Karpas-422 (cell line): ENCODE data around the gene OR4D1. TPM values are rescaled to one million over a fixed set of nuclear protein-coding genes. Genes with fewer than 3 reads are reported as not detected.
A peak's percentile ranks its signal among the peaks of the same experiment; 100 is the strongest.

Source experiments
- DNase-seq: peaks from one replicate; pipeline ENCODE4 v3.0.0-alpha.2; 2015
- H2AFZ ChIP-seq: fragments of 200-600 bp; sonication (generic); 2 replicates; pipeline ENCODE4 v1.6.1; 2014; ENCODE audit warnings: antibody characterized with exemption, low read length, mixed read lengths
- H3K27ac ChIP-seq: fragments of 200-600 bp; sonication (generic); 2 replicates; pipeline ENCODE4 v1.5.1; 2014; ENCODE audit warnings: mild to moderate bottlenecking, low read length, moderate library complexity
- H3K27me3 ChIP-seq: fragments of 200-600 bp; sonication (generic); 2 replicates; pipeline ENCODE4 v1.6.1; 2014; ENCODE audit warnings: low read length, mixed read lengths
- H3K36me3 ChIP-seq: fragments of 200-600 bp; sonication (generic); 2 replicates; pipeline ENCODE4 v1.6.1; 2014; ENCODE audit warnings: low read length, mixed read lengths; ENCODE audit not compliant: insufficient read depth
- H3K4me1 ChIP-seq: fragments of 200-600 bp; sonication (generic); 2 replicates; pipeline ENCODE4 v1.6.1; 2014; ENCODE audit warnings: mild to moderate bottlenecking, low read length, mixed read lengths
- H3K4me2 ChIP-seq: fragments of 200-600 bp; sonication (generic); 2 replicates; pipeline ENCODE4 v1.6.1; 2014; ENCODE audit warnings: low read length, low read depth, mild to moderate bottlenecking; ENCODE audit not compliant: poor library complexity, severe bottlenecking
- H3K4me3 ChIP-seq: fragments of 200-600 bp; sonication (generic); 2 replicates; pipeline ENCODE4 v1.5.1; 2014; ENCODE audit warnings: mild to moderate bottlenecking, antibody characterized with exemption, low read length, mixed read lengths
- H3K79me2 ChIP-seq: fragments of 200-600 bp; sonication (generic); 2 replicates; pipeline ENCODE4 v1.6.1; 2014; ENCODE audit warnings: mild to moderate bottlenecking, low read length, mixed read lengths
- H3K9ac ChIP-seq: fragments of 200-600 bp; sonication (generic); 2 replicates; pipeline ENCODE4 v1.6.0; 2014; ENCODE audit warnings: low read length
- H3K9me2 ChIP-seq: fragments of 200-600 bp; sonication (generic), shearing (Covaris generic); replicated peaks from 2 replicates; pipeline ENCODE4 v1.6.0; 2014; ENCODE audit warnings: mild to moderate bottlenecking, low read length, moderate library complexity; ENCODE audit not compliant: insufficient read depth
- H3K9me3 ChIP-seq: fragments of 300-700, 200-600 bp; sonication (generic); 2 replicates; pipeline ENCODE4 v1.6.1; 2014; ENCODE audit warnings: low read length, mixed read lengths
- H4K20me1 ChIP-seq: fragments of 200-600 bp; sonication (generic); 2 replicates; pipeline ENCODE4 v1.6.1; 2014; ENCODE audit warnings: mild to moderate bottlenecking, antibody characterized with exemption, low read length, low read depth; ENCODE audit not compliant: insufficient read depth
- total RNA-seq: library from RNA; depleted of rRNA; stranded (reverse); fragments of >200 nt; shearing (Covaris generic); gene quantifications from 2 replicates; pipeline ENCODE4 v1.2.3, GENCODE V29; 2014; ENCODE audit warnings: low replicate concordance

The OR4D1 gene
- total RNA-seq, 1 experiment from 2014 or later, result not detected

DNA sequence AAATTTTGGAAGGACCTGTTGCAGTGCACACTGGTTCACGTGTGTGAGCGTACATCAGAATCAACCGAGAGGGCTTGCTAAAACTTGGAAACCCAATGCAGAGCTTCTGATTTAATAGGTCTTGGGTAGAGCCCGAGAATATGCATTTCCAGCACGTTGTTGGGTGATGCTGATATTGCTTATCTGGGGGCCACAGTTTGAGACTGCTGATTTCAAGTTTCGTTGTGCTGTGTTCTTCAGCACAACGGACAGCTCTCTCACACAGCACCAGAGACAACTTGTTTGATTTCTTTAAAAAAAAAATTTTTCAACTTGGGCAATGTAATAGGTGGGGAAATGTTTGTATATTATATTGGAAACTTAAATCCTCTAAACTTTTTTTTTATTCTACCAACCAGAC lies 28.0 kb downstream of the OR4D1 start:
- peak; percentile 45 for DNase-seq

DNA sequence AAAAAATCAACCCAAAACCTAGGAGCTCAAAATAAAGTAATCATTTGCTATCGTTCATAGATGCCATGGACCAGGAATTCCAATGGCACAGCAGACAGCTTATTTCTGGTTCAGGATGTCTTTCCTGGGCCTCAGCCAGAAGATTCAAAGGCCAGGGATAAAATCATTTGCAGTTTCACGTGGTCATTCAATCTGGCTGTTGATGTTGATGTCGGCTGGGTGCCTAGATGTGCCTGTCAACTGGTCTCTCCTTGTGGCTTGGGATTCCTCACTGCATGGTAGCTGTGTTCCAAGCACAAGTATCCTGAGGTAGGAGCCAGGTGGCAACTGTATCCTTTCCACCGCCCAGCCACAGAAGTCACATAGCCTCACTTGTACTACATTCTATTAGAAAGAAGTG lies 33.6 kb downstream of the OR4D1 start:
- Histone ChIP-seq H3K79me2 (no peaks in the 10 kb centered on the region), H3K9me3 (no peaks in the 10 kb centered on the region), H4K20me1 (no peaks in the 10 kb centered on the region), H3K36me3 (no peaks in the 10 kb centered on the region), H3K27me3 (no peaks in the 10 kb centered on the region), H3K9me2 (no peaks in the 10 kb centered on the region), H2AFZ (no peak overlapping the region), H3K27ac (no peak overlapping the region), H3K4me2 (no peak overlapping the region), H3K4me3 (no peak overlapping the region), H3K9ac (no peak overlapping the region), H3K4me1 (peaks cover 7% of the 10 kb centered on the region)
- DNase-seq, result no peak

More for the DNA sequence above, 28.0 kb downstream of the OR4D1 start:
- Histone ChIP-seq H3K9ac (no peak overlapping the region), H3K4me3 (no peak overlapping the region), H3K9me3 (no peaks in the 10 kb centered on the region), H3K36me3 (no peaks in the 10 kb centered on the region), H3K4me1 (peaks cover 4% of the 10 kb centered on the region), H3K9me2 (no peaks in the 10 kb centered on the region), H3K27me3 (no peaks in the 10 kb centered on the region), H2AFZ (no peak overlapping the region), H3K27ac (no peak overlapping the region), H4K20me1 (no peaks in the 10 kb centered on the region), H3K4me2 (no peak overlapping the region), H3K79me2 (no peaks in the 10 kb centered on the region)

DNA sequence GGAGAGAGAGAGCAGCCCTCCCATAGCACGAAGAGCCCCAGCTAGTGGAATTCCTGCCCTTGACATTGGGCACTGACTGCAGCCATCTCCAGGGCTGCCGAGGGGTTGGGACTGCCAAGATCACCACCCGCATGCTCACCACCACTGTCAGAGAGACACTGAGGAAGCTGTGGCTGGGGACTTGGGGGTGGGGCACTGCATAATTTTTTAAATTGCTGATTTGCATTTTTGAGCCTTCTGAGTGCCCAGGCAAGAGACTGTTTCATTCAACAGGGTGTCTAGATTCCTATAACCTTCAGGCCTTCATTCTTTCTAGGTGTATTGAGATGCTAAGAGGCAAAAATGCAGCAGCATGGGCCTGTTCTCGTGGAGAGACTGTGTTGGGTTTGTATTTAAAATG lies 35.3 kb downstream of the OR4D1 start:
- H3K4me2 ChIP-seq, result no peak overlapping the region
- no peaks in the 10 kb centered on the region for H3K36me3 ChIP-seq
- DNase-seq, result no peak
- H4K20me1 ChIP-seq, result no peaks in the 10 kb centered on the region
- no peak overlapping the region for H3K9ac ChIP-seq
- no peaks in the 10 kb centered on the region for H3K9me3 ChIP-seq
- no peaks in the 10 kb centered on the region for H3K27me3 ChIP-seq
- H3K27ac ChIP-seq, result no peak overlapping the region
- H3K4me3 ChIP-seq, result no peak overlapping the region
- H3K4me1 ChIP-seq, result peaks cover 7% of the 10 kb centered on the region
- H3K9me2 ChIP-seq, result no peaks in the 10 kb centered on the region
- H3K79me2 ChIP-seq, result no peaks in the 10 kb centered on the region
- H2AFZ ChIP-seq, result no peak overlapping the region

DNA sequence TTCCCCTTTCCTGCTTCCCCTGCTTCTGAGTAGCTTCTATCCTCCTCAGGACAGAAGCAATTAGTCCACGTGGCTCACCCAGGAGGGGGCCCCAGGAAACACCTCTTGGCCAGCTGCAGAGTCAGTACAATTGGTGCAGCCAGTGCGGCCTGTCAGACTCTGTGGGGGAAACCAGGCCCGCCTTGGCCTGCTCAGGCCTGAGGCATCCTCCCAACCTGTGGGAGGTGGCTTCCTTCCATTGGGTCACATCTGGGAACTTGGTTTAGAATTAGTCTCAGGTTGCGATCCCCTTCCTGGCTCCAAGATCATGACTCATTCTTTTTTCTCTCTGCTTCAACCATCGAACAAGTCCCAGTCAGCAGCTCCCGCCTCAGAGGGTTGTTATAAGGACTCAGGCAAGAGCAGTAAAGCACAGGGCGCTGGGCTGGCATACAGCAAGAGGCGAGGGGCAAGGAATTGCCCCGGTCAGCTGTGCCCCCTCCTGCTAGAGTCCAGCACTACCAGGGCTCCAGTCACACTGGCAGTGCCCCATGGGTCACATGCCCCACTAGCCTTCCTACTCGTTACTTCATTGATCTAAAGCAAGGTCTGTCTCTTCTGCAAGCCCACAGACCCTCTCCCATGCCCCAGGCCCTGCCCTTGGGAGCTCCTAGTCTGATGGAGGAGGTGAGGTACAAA lies 36.3 kb downstream of the OR4D1 start:
- Histone ChIP-seq H3K9ac (no peak overlapping the region), H3K4me1 (peaks cover 7% of the 10 kb centered on the region), H3K4me2 (no peak overlapping the region), H3K27me3 (no peaks in the 10 kb centered on the region), H3K27ac (no peak overlapping the region), H3K79me2 (no peaks in the 10 kb centered on the region), H3K9me3 (no peaks in the 10 kb centered on the region), H3K9me2 (no peaks in the 10 kb centered on the region), H3K36me3 (no peaks in the 10 kb centered on the region), H2AFZ (no peak overlapping the region), H3K4me3 (no peak overlapping the region), H4K20me1 (no peaks in the 10 kb centered on the region)
- DNase-seq, result no peak

DNA sequence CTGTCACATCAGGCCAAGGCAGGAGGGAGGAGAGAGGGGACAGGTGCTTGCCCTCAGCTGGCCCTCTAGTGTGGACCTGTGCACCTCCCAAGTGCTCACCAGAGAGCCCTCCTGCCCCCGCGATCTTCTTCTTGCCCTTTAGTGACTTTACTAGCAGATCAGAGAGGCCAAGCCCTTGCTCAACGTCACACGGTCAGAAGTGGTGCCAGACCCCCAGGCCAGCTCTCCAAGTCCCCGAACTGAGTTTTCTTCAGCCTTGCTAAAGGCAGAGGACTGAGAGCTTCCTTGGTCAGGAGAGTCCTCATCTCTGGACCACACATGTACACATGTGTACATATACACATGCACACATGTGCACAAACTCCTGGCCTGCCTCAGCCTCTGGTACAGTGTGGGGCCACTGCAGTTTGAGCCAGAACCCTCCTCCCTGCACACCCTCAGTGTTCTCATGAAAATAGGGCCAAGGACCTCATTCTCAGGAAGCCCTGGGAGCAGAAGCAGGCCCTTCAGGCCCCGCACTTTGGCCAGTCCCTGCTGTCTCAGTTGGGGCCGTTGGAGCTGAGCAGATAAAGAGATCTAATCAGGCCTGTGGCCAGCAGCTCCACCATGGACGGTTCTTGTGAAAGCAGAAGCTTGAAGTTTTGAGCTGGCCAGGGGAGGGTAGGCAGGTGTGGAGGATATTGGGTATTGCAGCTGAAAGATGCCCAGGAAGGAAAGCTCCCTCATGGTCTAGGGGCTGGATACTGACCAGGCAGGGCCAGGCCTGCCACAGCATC lies 37.0 kb downstream of the OR4D1 start:
- H3K27ac ChIP-seq, result no peak overlapping the region
- H3K36me3 ChIP-seq, result no peaks in the 10 kb centered on the region
- no peak overlapping the region for H3K4me2 ChIP-seq
- no peaks in the 10 kb centered on the region for H3K9me3 ChIP-seq
- H4K20me1 ChIP-seq, result no peaks in the 10 kb centered on the region
- no peaks in the 10 kb centered on the region for H3K27me3 ChIP-seq
- H3K79me2 ChIP-seq, result no peaks in the 10 kb centered on the region
- H3K9me2 ChIP-seq, result no peaks in the 10 kb centered on the region
- peaks cover 7% of the 10 kb centered on the region for H3K4me1 ChIP-seq
- no peak overlapping the region for H3K4me3 ChIP-seq
- H3K9ac ChIP-seq, result no peak overlapping the region
- H2AFZ ChIP-seq, result no peak overlapping the region
- DNase-seq, result no peak

DNA sequence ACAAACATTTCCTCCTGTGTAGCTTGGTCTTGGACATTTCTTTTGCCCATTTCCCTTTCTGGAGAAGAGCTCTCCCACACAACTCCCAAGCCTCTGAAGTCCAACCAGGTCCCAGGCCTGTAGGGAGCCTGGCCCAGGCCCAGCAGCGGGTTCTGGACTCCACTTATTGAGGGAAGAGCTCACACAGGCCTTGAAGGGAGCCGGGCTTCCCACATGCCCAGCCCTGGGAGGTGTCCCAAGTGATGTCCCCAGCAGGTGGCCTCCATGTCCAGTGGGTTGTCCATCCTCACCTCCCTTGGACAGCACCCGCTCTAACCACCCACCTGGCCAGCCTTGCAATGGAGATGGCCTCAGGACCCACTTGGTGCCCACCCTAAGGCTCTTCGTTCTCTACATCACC lies 38.4 kb downstream of the OR4D1 start:
- H3K9me3 ChIP-seq, result no peaks in the 10 kb centered on the region
- no peaks in the 10 kb centered on the region for H3K36me3 ChIP-seq
- no peak overlapping the region for H3K4me3 ChIP-seq
- H3K27me3 ChIP-seq, result no peaks in the 10 kb centered on the region
- H3K9me2 ChIP-seq, result no peaks in the 10 kb centered on the region
- H3K9ac ChIP-seq, result no peak overlapping the region
- H3K27ac ChIP-seq, result no peak overlapping the region
- H3K4me1 ChIP-seq, result no peaks in the 10 kb centered on the region
- no peaks in the 10 kb centered on the region for H3K79me2 ChIP-seq
- no peaks in the 10 kb centered on the region for H4K20me1 ChIP-seq
- H3K4me2 ChIP-seq, result no peak overlapping the region
- DNase-seq, result no peak
- H2AFZ ChIP-seq, result no peak overlapping the region

DNA sequence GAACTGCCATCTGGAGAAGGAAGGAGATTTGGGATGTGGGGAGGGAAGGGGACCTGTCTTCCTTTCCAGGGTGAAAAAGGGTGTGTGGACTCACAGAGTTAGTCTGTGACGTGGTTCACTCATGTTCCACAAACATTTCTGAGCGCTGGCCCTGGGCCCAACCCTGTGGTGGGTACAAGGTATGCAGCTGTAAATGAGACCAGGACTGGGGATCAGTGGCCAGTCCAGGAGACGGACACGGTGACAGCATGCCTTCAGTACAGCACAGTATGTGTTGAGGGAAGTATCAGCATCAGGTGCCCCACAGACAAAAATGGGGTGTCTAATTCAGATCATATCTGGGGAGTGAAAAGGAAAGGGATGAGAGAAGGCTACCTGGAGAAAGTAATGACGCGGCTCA lies 38.9 kb downstream of the OR4D1 start:
- Histone ChIP-seq H3K27ac (no peak overlapping the region), H3K9me3 (no peaks in the 10 kb centered on the region), H3K4me3 (no peak overlapping the region), H4K20me1 (no peaks in the 10 kb centered on the region), H2AFZ (no peak overlapping the region), H3K9ac (no peak overlapping the region), H3K27me3 (no peaks in the 10 kb centered on the region), H3K4me2 (no peak overlapping the region), H3K4me1 (no peaks in the 10 kb centered on the region), H3K36me3 (no peaks in the 10 kb centered on the region), H3K9me2 (no peaks in the 10 kb centered on the region), H3K79me2 (no peaks in the 10 kb centered on the region)
- no peak for DNase-seq

DNA sequence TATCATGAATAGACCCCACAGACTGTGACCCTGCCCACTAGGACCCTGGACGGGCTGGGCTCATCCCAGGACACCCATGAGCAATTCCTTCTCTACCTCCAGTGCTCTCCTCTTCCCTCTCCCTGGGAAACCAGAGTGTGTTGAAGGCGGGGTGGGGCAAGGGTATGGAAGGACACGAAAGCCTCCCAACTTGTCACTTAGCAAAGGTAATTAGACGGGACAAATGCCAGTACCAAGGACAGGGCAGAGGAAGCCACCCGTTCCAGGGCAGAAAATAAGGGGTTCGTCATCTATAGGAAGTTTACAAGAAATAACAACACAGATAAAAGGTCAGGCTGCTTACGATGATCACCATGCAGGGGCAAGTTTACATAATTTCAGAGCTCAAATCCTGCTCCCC lies 39.5 kb downstream of the OR4D1 start:
- H3K4me3 ChIP-seq, result no peak overlapping the region
- H4K20me1 ChIP-seq, result no peaks in the 10 kb centered on the region
- H3K4me2 ChIP-seq, result no peak overlapping the region
- H3K36me3 ChIP-seq, result no peaks in the 10 kb centered on the region
- H3K79me2 ChIP-seq, result no peaks in the 10 kb centered on the region
- DNase-seq, result no peak
- H2AFZ ChIP-seq, result no peak overlapping the region
- H3K27me3 ChIP-seq, result no peaks in the 10 kb centered on the region
- no peaks in the 10 kb centered on the region for H3K9me3 ChIP-seq
- no peaks in the 10 kb centered on the region for H3K4me1 ChIP-seq
- H3K9me2 ChIP-seq, result no peaks in the 10 kb centered on the region
- no peak overlapping the region for H3K9ac ChIP-seq
- H3K27ac ChIP-seq, result no peak overlapping the region
